Thoracic aorta (tissue), 2 donors: ENCODE results near the gene SHD. TPM values are rescaled to one million over a fixed set of nuclear protein-coding genes. Genes with fewer than 3 reads are reported as not detected.

Experiments
- ATAC-seq: fragments of 150-250 bp; one replicate; pipeline ENCODE4 v1.8.0; 2017; ENCODE audit warnings: low read depth; ENCODE audit not compliant: insufficient number of reproducible peaks, low FRiP score
- DNase-seq: peaks from one replicate; pipeline ENCODE4 v3.0.0-alpha.2; 2020; ENCODE audit warnings: low spot score
- H3K27ac ChIP-seq, 2 donors: fragments of 200-600 bp; sonication (generic); 1 replicate in 1 of 2; 2 replicates in 1 of 2; pipeline ENCODE4 v1.5.1; 2016; ENCODE audit warnings: mild to moderate bottlenecking in 2 of 2, moderate library complexity in 2 of 2
- H3K27me3 ChIP-seq: fragments of 200-600 bp; sonication (generic); replicated peaks from 2 replicates; pipeline ENCODE4 v1.6.0; 2016; ENCODE audit warnings: mild to moderate bottlenecking; ENCODE audit not compliant: insufficient read depth
- H3K36me3 ChIP-seq: fragments of 200-600 bp; sonication (generic); one replicate; pipeline ENCODE4 v1.5.1; 2016
- H3K4me1 ChIP-seq, 2 donors: fragments of 200-600 bp; sonication (generic); 1 replicate in 1 of 2; 2 replicates in 1 of 2; pipeline versions ENCODE4 v1.5.1 to v1.6.0; 2016; ENCODE audit warnings: low read depth in 2 of 2, mild to moderate bottlenecking in 1 of 2; ENCODE audit not compliant: control insufficient read depth in 1 of 2
- H3K4me3 ChIP-seq: fragments of 200-600 bp; sonication (generic); 2 replicates; pipeline ENCODE4 v1.5.1; 2016; ENCODE audit warnings: mild to moderate bottlenecking
- H3K9me3 ChIP-seq: fragments of 200-600 bp; sonication (generic); 2 replicates; pipeline ENCODE4 v1.5.1; 2016
- CTCF ChIP-seq: fragments of 200-600 bp; sonication (generic); IDR thresholded peaks from one replicate; pipeline ENCODE4 v1.5.1; 2019; ENCODE audit warnings: antibody characterized with exemption
- total RNA-seq, 2 donors: library from RNA; depleted of rRNA; stranded (reverse); fragments of >200 nt; gene quantifications; one replicate each; pipeline versions ENCODE4 v1.1.0 to v1.2.3, GENCODE V29; 2016

The SHD gene
- total RNA-seq, 2 donors from 2014 or later, result not detected

GRCh38 chr19:4291184-4291732 lies 12.2 kb downstream of the SHD start:
- H3K4me3 ChIP-seq, result no peak overlapping the region
- no peaks in the 10 kb centered on the region for H3K36me3 ChIP-seq
- no peak for TF ChIP-seq CTCF
- H3K27ac ChIP-seq, result no peak overlapping the region
- no peaks in the 10 kb centered on the region for H3K27me3 ChIP-seq
- no peaks in the 10 kb centered on the region for H3K9me3 ChIP-seq
- H3K4me1 ChIP-seq, result no peaks in the 10 kb centered on the region
- no peak for ATAC-seq
- DNase-seq, result no peak

- no peak overlapping the region for H3K27ac ChIP-seq
- ATAC-seq (no peak), DNase-seq (no peak)
- no peak overlapping the region for H3K4me3 ChIP-seq
- no peaks in the 10 kb centered on the region for H3K9me3 ChIP-seq
- TF ChIP-seq CTCF, result no peak
- H3K27me3 ChIP-seq, result no peaks in the 10 kb centered on the region
- no peaks in the 10 kb centered on the region for H3K4me1 ChIP-seq
- no peaks in the 10 kb centered on the region for H3K36me3 ChIP-seq
These were observed 13.4 kb downstream of the SHD start for GRCh38 chr19:4292515-4292914.

GRCh38 chr19:4294389-4294788 lies 15.3 kb downstream of the SHD start:
- no peak for ATAC-seq
- no peak overlapping the region for H3K4me3 ChIP-seq
- DNase-seq, result no peak
- no peaks in the 10 kb centered on the region for H3K27me3 ChIP-seq
- no peaks in the 10 kb centered on the region for H3K4me1 ChIP-seq
- H3K9me3 ChIP-seq, result no peaks in the 10 kb centered on the region
- H3K27ac ChIP-seq, result no peak overlapping the region
- no peak for TF ChIP-seq CTCF
- no peaks in the 10 kb centered on the region for H3K36me3 ChIP-seq

GRCh38 chr19:4295972-4296771 lies 17.1 kb downstream of the SHD start:
- ATAC-seq, result no peak

More at GRCh38 chr19:4295972-4296771, 17.1 kb downstream of the SHD start:
- Histone ChIP-seq H3K27me3 (no peaks in the 10 kb centered on the region), H3K4me1 (no peaks in the 10 kb centered on the region), H3K27ac (no peak overlapping the region), H3K4me3 (no peak overlapping the region), H3K9me3 (no peaks in the 10 kb centered on the region), H3K36me3 (no peaks in the 10 kb centered on the region)
- no peak for DNase-seq
- no peak for TF ChIP-seq CTCF
